Smooth muscle cell (in vitro differentiated cells): ENCODE measurements around the gene XXYLT1. TPM values are rescaled to one million over a fixed set of nuclear protein-coding genes. Genes with fewer than 3 reads are reported as not detected.
A peak's percentile ranks its signal among the peaks of the same experiment; 100 is the strongest.

Experiments used
- DNase-seq: peaks from one replicate; lab custom pipeline; 2025; ENCODE audit not compliant: unreplicated experiment; lab: John Stamatoyannopoulos, UW
- H2AFZ ChIP-seq: fragments of 200-600 bp; sonication (generic); 2 replicates; pipeline ENCODE4 v1.6.0; 2016; ENCODE audit warnings: antibody characterized with exemption, low read depth, mild to moderate bottlenecking
- H3F3A ChIP-seq: fragments of 200-600 bp; sonication (generic); 2 replicates; pipeline ENCODE4 v1.6.0; 2017; ENCODE audit warnings: antibody characterized with exemption, low read depth
- H3K27ac ChIP-seq: fragments of 200-600 bp; sonication (generic); 2 replicates; pipeline ENCODE4 v1.5.1; 2016; ENCODE audit warnings: low read depth, mild to moderate bottlenecking
- H3K27me3 ChIP-seq: fragments of 200-600 bp; sonication (generic); 2 replicates; pipeline ENCODE4 v1.6.1; 2016; ENCODE audit warnings: low read depth, mild to moderate bottlenecking
- H3K36me3 ChIP-seq: fragments of 200-600 bp; sonication (generic); 2 replicates; pipeline ENCODE4 v1.5.1; 2016; ENCODE audit warnings: low read depth
- H3K4me1 ChIP-seq: fragments of 200-600 bp; sonication (generic); 2 replicates; pipeline ENCODE4 v1.5.1; 2016; ENCODE audit warnings: low read depth
- H3K4me2 ChIP-seq: fragments of 200-600 bp; sonication (generic); 2 replicates; pipeline ENCODE4 v1.6.0; 2016; ENCODE audit warnings: mild to moderate bottlenecking
- H3K4me3 ChIP-seq: fragments of 200-600 bp; sonication (generic); 2 replicates; pipeline ENCODE4 v1.5.1; 2016; ENCODE audit warnings: mild to moderate bottlenecking
- H3K79me2 ChIP-seq: fragments of 200-600 bp; sonication (generic); 2 replicates; pipeline ENCODE4 v1.6.0; 2016; ENCODE audit warnings: low read depth, mild to moderate bottlenecking
- H3K9ac ChIP-seq: fragments of 200-600 bp; sonication (generic); 2 replicates; pipeline ENCODE4 v1.6.0; 2016; ENCODE audit warnings: low read depth
- H3K9me3 ChIP-seq: fragments of 200-600 bp; sonication (generic); replicated peaks from 2 replicates; pipeline ENCODE4 v1.5.1; 2016; ENCODE audit warnings: low read depth
- H4K20me1 ChIP-seq: fragments of 200-600 bp; sonication (generic); 2 replicates; pipeline ENCODE4 v1.6.0; 2016; ENCODE audit warnings: low read depth
- CTCF ChIP-seq: fragments of 200-600 bp; sonication (generic); IDR thresholded peaks from 2 replicates; pipeline ENCODE4 v1.5.1; 2017; ENCODE audit warnings: borderline replicate concordance, mild to moderate bottlenecking, antibody characterized with exemption; ENCODE audit not compliant: insufficient read depth, poor library complexity, severe bottlenecking
- WGBS: methylation state at CpG from one replicate; pipeline ENCODE4 v1.1.7; 2016; ENCODE audit warnings: low lambda C conversion rate; 5-methylcytosine and 5-hydroxymethylcytosine counted together
- polyA plus RNA-seq: library from polyadenylated mRNA; unstranded; fragments of >200 nt; fragmentation: Nextera tagmentation; extraction: Ambion mirVana; gene quantifications from 2 replicates; pipeline ENCODE4 v1.2.1, GENCODE V29; 2016
- total RNA-seq: library from RNA; depleted of rRNA; stranded (reverse); fragments of >200 nt; gene quantifications from 2 replicates; pipeline ENCODE4 v1.2.3, GENCODE V29; 2014

XXYLT1 gene
- total and polyA plus RNA-seq, 2 experiments from 2014 or later: 22.2 to 35.4 TPM

DNA sequence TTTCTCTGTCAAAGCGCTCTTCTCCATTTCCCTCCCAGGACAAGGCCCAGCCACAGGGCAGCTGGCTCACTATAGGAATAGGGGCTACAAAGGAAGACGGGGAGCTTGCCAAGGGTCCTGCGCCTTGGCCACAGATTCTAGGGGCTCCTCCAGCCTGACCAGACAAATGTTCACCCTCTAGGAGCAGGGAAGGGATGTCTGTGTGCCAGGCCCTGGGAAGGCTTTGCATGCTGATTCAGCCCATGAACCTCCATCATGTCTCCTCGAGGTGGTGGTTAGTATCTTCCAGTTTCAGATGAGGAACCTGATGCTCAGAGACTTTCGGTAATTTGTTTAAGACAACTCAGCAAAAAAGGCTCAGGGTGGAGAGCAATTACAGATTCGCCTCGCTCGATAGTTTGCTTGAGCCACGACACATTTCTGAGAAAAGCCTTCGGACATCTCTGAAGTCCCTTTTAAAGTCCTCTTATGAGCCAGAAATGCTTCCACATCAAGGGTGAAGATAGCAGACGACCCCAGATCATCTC is 110.0 kb downstream of the XXYLT1 start:
- WGBS: 98% methylated on average over 11 of the region's 11 CpGs
- Histone ChIP-seq H3K4me3 (no peak overlapping the region), H2AFZ (no peak overlapping the region), H3K79me2 (no peaks in the 10 kb centered on the region), H3K36me3 (no peaks in the 10 kb centered on the region), H3K9ac (no peak overlapping the region), H3K27ac (peak overlapping the region; percentile 88), H3K9me3 (no peaks in the 10 kb centered on the region), H4K20me1 (no peaks in the 10 kb centered on the region), H3F3A (peaks cover 11% of the 10 kb centered on the region), H3K4me2 (no peak overlapping the region), H3K27me3 (no peaks in the 10 kb centered on the region), H3K4me1 (peaks cover 8% of the 10 kb centered on the region)
- no peak for TF ChIP-seq CTCF
- no peak for DNase-seq

GRCh38 chr3:195160257-195160898 is 110.6 kb downstream of the XXYLT1 start:
- no peaks in the 10 kb centered on the region for H3K9me3 ChIP-seq
- H3K27ac ChIP-seq: peak overlapping the region; percentile 88
- H4K20me1 ChIP-seq: no peaks in the 10 kb centered on the region
- H3K4me2 ChIP-seq: peak overlapping the region; percentile 76
- peak overlapping the region; percentile 30 for H3K9ac ChIP-seq
- no peak overlapping the region for H2AFZ ChIP-seq
- no peaks in the 10 kb centered on the region for H3K36me3 ChIP-seq
- no peaks in the 10 kb centered on the region for H3K27me3 ChIP-seq
- peaks cover 8% of the 10 kb centered on the region for H3K4me1 ChIP-seq
- H3K79me2 ChIP-seq: no peaks in the 10 kb centered on the region
- H3K4me3 ChIP-seq: no peak overlapping the region
- DNase-seq: no peak
- TF ChIP-seq CTCF: no peak
- H3F3A ChIP-seq: peaks cover 11% of the 10 kb centered on the region
- WGBS: 69% methylated on average over 14 of the region's 14 CpGs

- H3K9me3 ChIP-seq: no peaks in the 10 kb centered on the region
- H3K9ac ChIP-seq: peak overlapping the region; percentile 30
- TF ChIP-seq CTCF: no peak
- H3F3A ChIP-seq: peaks cover 11% of the 10 kb centered on the region
- no peaks in the 10 kb centered on the region for H4K20me1 ChIP-seq
- H3K27ac ChIP-seq: peak overlapping the region; percentile 88
- 56% methylated on average over 6 of the region's 6 CpGs for WGBS
- no peak for DNase-seq
- H2AFZ ChIP-seq: no peak overlapping the region
- H3K4me3 ChIP-seq: no peak overlapping the region
- H3K4me1 ChIP-seq: peaks cover 14% of the 10 kb centered on the region
- peak overlapping the region; percentile 76 for H3K4me2 ChIP-seq
- H3K79me2 ChIP-seq: no peaks in the 10 kb centered on the region
- no peaks in the 10 kb centered on the region for H3K27me3 ChIP-seq
- no peaks in the 10 kb centered on the region for H3K36me3 ChIP-seq
These were observed 111.2 kb downstream of the XXYLT1 start for GRCh38 chr3:195159814-195160165.

GRCh38 chr3:195159117-195159813 is 111.7 kb downstream of the XXYLT1 start:
- Histone ChIP-seq H3K79me2 (no peaks in the 10 kb centered on the region), H3K9ac (no peak overlapping the region), H3K27me3 (no peaks in the 10 kb centered on the region), H3K27ac (peak overlapping the region; percentile 88), H3K4me1 (peaks cover 19% of the 10 kb centered on the region), H3K9me3 (no peaks in the 10 kb centered on the region), H3K36me3 (no peaks in the 10 kb centered on the region), H3K4me2 (peak overlapping the region; percentile 76), H4K20me1 (no peaks in the 10 kb centered on the region), H2AFZ (no peak overlapping the region), H3K4me3 (no peak overlapping the region), H3F3A (peaks cover 11% of the 10 kb centered on the region)
- TF ChIP-seq CTCF: no peak
- no peak for DNase-seq
- 93% methylated on average over 10 of the region's 10 CpGs for WGBS
